Measurements from ENCODE around the gene DICER1.

DNA sequence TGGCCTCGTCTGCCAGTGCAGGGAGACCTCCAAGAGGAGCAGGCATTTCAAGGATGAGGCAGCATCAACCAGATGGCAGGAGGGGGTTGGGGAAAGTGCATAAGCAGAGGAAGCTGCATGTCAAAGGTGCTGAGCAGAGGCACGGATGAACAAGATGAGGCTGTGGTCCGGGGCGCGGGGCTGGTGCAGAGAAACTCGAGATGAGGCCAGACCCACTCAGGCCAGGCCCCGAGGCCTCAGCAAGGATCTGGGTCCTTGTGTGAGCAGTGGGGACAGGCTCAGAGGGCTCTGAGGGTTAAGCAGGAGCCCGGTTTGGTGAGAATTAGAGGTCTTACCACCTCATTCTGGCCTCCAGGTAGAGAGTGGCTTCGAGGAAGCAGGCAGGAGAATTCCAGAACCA is 98.8 kb downstream of the DICER1 start:
- TF ChIP-seq CTCF (IDR thresholded peaks at IDR 0.05) = no peak
- no peak for TF ChIP-seq POLR2A (IDR thresholded peaks at IDR 0.05)
